ENCODE measurements around the gene AK4.

The AK4 gene

GRCh38 chr1:65178235-65178634 is 30.2 kb downstream of the AK4 start:
- no peak for DNase-seq

- DNase-seq: no peak
Measured at GRCh38 chr1:65179148-65179547, 31.1 kb downstream of the AK4 start.

- no peak for DNase-seq
Measured at GRCh38 chr1:65180977-65181376, 33.0 kb downstream of the AK4 start.

GRCh38 chr1:65182658-65183268 is 34.8 kb downstream of the AK4 start:
- no peak for DNase-seq

- DNase-seq: no peak
Measured at GRCh38 chr1:65189576-65190115, 41.6 kb downstream of the AK4 start.

GRCh38 chr1:65190229-65190628 is 42.2 kb downstream of the AK4 start:
- no peak for DNase-seq

- DNase-seq: no peak
Measured at GRCh38 chr1:65193129-65193695, 45.2 kb downstream of the AK4 start.

- peak in 1 of 3 donors; percentile 23 for DNase-seq
Measured at GRCh38 chr1:65195495-65196417, 47.8 kb downstream of the AK4 start.

- DNase-seq: no peak
Measured at GRCh38 chr1:65196926-65197325, 48.9 kb downstream of the AK4 start.

GRCh38 chr1:65197636-65198035 is 49.6 kb downstream of the AK4 start:
- DNase-seq: no peak

- DNase-seq: no peak
Measured at GRCh38 chr1:65198096-65198495, 50.1 kb downstream of the AK4 start.

GRCh38 chr1:65200411-65200810 is 52.4 kb downstream of the AK4 start:
- no peak for DNase-seq

GRCh38 chr1:65206836-65207235 is 58.8 kb downstream of the AK4 start:
- DNase-seq: no peak

GRCh38 chr1:65207317-65207716 is 59.3 kb downstream of the AK4 start:
- peak in 2 of 3 donors; percentile 15 to 23 for DNase-seq

GRCh38 chr1:65208563-65208973 is 60.6 kb downstream of the AK4 start:
- DNase-seq: peak in 2 of 3 donors; percentile 23 to 28

GRCh38 chr1:65209005-65209885 is 61.2 kb downstream of the AK4 start:
- peak; percentile 66 to 78 (median 73) for DNase-seq

- no peak for DNase-seq
Measured at GRCh38 chr1:65210325-65210724, 62.3 kb downstream of the AK4 start.

GRCh38 chr1:65211331-65211730 is 63.3 kb downstream of the AK4 start:
- DNase-seq: peak; percentile 37 to 62 (median 57)

- no peak for DNase-seq
Measured at GRCh38 chr1:65213271-65214023, 65.4 kb downstream of the AK4 start.

GRCh38 chr1:65214340-65215027 is 66.5 kb downstream of the AK4 start:
- no peak for DNase-seq

GRCh38 chr1:65216989-65217388 is 69.0 kb downstream of the AK4 start:
- DNase-seq: no peak
